Measurements from ENCODE around the gene IGFBP2.

Gene IGFBP2

DNA sequence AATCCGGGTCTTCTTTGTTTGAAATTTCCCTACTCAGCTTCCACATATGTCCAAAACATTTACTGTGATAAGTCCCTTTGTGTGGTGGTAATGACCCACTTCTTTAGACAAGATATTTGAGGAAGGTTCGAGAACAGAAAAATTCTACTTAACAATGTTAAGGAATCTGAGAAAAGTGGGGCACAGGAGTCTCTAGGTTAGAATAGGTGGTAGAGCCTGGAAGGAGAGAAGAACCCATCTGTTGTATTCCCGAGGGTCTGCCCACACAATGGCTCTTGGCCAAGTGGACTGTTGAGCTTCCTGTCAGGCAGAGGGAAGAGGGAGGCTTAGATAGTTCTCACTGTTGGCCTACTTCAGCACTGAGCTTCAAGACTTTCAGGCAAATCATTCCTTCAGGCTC is 4.3 kb downstream of the IGFBP2 start:
- TF ChIP-seq GATA1 (IDR thresholded peaks at IDR 0.05; ENCODE audit: low read depth, low read length) (no peak), POLR2A (IDR thresholded peaks at IDR 0.05; ENCODE audit: low read length) (no peak)
- no peak for DNase-seq

DNA sequence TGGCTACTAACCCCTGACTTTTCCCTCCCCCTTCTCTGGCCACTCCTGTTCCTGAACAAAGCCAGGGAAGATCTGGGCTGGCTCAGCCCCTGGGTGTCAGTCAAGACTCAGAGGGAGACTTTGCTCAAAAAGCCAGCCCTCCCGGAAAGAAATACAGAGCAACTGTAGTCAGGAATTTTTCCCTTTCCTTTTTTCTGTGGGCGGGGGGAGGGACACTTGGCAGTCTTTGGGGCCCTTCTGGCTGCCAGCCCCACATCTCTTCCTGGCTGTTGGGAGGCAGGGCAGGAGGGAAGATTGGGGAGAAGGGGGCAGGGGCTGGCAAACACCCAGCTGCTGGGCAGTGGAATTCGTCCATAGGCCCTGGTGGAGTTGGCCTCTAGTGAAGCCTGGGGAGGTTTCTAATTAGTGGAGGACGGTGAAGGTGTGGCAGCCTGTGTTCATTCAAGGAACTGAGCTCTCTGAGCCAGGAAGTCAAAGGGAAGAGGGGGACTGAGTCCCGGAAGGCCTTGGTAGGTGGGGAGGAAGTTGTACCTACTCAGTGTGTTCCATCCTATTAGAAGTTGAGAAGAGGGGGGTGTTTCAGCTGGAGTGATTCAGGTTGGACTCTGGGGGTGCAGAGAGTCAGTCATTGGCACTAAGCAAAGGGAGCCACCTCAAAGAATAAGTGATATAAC is 10.9 kb downstream of the IGFBP2 start:
- no peak for DNase-seq
- no peak for TF ChIP-seq POLR2A (IDR thresholded peaks at IDR 0.05; ENCODE audit: low read length)
- no peak for TF ChIP-seq GATA1 (IDR thresholded peaks at IDR 0.05; ENCODE audit: low read depth, low read length)

DNA sequence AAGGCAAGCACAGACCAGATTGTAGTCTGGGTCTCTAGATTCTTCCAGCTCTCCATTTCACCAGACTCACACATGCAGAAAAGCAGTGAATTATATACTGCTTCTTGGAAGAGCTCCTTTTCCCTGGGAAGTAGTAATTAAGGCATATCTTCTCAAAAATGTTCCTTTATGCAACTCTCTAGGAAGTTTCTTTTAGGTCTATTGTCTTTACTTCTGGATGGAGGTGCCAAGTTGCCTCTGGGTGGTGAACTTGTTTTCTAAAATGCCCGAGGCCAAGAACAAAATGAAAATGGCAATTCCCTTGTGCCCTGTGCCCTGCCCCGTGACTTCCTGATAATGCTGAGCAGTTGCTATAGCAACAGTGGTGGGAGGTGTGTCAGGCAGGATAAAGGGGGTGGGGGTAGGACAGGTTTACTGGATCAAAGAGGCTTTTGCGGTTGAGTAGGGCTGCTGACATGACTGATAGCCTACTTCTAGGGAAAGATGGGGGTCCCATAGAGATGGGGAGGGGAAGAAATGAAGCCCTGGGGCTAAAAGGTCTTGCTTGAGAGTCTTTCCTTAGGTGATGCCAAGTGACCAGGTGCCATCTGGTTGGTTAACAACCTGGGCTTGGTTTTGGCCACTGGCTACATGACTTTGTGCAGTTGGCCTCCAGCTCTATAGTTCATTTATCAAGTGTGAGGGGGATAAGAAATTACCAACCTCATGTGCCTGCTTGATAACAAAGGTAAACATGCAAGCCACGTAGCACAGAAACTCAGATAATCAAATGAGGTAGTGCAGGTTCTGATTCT is 11.8 kb downstream of the IGFBP2 start:
- no peak for DNase-seq
- TF ChIP-seq GATA1 (IDR thresholded peaks at IDR 0.05; ENCODE audit: low read depth, low read length) (no peak), POLR2A (IDR thresholded peaks at IDR 0.05; ENCODE audit: low read length) (no peak)

DNA sequence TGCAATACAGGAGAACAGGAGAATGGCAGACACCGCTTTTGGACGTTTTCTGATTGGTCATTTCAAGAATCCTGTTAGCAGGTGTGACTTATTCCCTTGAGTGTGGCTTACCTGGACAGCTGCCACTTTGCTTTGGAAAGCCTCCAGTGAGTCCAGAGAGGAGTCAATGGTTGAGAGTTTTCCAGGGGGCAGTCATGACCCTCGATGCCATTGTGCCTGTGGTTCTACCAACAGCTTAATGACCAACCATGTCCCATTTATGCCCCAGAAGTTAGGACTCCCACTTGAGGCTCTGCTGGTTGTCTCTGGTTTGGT is 12.4 kb downstream of the IGFBP2 start:
- TF ChIP-seq GATA1 (IDR thresholded peaks at IDR 0.05; ENCODE audit: low read depth, low read length) (no peak), POLR2A (IDR thresholded peaks at IDR 0.05; ENCODE audit: low read length) (no peak)
- DNase-seq: no peak

DNA sequence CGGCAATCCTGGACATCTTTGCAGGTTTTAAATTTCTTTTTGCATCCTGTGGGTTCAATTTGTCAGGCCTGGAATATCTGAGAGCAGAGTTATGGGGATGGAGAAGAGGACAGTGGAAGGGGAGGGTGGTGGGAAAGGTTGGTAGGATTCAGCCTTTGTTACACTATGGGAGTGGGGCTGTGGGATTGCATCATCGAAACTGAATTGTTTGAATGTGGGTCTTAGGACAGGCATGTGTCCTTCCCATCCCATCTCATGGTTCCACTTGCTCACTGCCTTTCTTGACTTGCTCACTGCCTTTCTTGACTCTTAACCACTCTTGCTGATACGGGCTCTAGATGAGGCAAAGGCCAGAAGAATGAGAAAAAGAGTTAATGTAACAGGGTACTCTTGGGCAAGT is 12.9 kb downstream of the IGFBP2 start:
- TF ChIP-seq GATA1 (IDR thresholded peaks at IDR 0.05; ENCODE audit: low read depth, low read length) (no peak), POLR2A (IDR thresholded peaks at IDR 0.05; ENCODE audit: low read length) (no peak)
- DNase-seq: no peak

DNA sequence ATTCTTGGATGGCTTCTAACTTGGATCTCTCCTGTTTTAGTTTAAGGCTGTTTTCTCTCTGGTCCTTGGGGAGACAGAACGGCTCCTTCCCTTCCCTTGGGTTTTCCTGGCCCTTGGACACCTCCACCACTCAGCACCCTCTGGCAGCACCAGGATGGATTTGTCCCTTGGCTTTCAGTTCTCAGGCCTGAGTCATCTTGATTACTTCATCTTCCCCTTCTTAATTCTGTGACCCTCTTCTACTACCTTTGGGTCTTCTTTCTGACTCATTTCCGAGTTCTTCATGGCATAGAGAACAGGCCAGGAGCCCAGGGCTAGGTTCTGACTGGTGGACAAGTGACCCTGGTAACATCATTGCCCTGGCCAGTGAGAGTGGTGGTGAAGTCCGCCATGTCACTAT is 14.9 kb downstream of the IGFBP2 start:
- no peak for DNase-seq
- TF ChIP-seq GATA1 (IDR thresholded peaks at IDR 0.05; ENCODE audit: low read depth, low read length) (no peak), POLR2A (IDR thresholded peaks at IDR 0.05; ENCODE audit: low read length) (no peak)

DNA sequence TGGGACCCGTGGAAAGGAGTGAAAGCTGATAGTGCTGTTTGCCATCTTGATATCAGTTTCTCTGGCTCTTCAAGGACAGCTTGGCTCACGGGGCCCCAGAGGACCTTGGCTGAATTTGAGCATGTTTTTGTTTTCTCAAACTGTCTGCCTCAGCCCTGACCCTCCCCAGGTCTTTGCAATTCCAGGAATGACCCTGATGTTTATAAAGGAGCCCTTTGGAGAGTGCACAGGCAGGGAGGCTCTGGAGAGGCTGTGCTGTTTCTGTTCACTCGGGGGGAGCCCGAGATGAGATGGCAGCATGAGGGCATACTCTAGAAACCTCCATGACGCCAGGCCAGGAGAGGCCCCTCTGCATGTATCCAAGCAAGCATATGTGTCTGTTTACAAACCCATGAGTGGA is 16.4 kb downstream of the IGFBP2 start:
- no peak for DNase-seq
- TF ChIP-seq POLR2A (IDR thresholded peaks at IDR 0.05; ENCODE audit: low read length) (no peak), GATA1 (IDR thresholded peaks at IDR 0.05; ENCODE audit: low read depth, low read length) (no peak)

DNA sequence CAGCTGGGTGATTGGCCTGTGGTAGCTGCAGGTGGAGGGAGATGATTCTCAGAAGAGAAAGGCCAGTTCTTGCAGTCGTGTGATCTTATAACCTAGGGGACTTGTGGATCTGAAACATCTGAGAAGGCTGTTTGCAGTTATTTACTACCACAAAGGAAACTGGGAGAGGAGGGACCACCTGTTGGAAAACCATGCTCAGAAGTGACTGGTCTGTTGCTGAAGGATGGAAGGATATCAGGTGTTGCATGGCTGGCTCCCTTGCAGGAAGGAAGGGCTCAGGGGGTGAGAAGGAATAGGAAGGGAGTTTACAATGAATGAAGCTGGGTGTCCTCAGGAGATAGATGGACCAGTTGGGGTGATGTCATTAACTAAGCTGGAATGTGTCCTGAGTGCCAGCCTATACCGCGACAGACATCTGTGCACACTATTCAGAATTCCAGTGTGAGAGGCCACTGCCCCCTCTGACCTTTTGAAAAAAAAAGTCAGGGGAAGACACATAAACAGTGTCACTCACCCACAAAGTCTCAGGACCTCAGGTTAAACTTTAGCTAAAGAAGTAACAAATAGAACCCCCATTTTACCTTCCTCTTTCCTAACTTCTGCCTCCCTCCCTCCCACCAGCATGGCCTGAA is 17.5 kb downstream of the IGFBP2 start:
- TF ChIP-seq GATA1 (IDR thresholded peaks at IDR 0.05; ENCODE audit: low read depth, low read length) (no peak), POLR2A (IDR thresholded peaks at IDR 0.05; ENCODE audit: low read length) (no peak)
- no peak for DNase-seq

DNA sequence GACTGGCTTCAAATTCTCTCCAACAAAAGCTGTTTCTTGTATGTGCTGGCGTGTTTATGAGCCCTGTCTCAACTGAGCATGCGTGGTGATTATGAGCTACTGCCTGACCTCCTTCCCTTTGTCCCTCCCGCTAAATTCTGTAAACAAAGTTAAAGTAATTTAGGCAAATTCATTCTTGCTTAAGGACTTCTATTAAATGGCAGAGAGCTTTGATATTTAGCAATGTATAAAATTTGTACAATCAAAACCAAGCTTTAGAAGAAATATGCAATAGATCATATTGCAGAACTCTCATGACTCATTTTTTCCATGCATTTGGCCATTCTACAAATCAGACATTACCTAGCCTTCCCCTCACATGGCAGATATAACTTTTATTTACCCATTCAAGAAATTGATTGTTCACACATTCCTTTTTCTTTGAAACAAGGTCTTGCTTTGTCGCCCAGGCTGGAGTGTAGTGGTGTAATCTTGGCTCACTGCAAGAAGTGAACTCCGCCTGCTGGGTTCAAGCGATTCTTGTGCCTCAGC is 18.2 kb downstream of the IGFBP2 start:
- DNase-seq: no peak
- TF ChIP-seq POLR2A (IDR thresholded peaks at IDR 0.05; ENCODE audit: low read length) (no peak), GATA1 (IDR thresholded peaks at IDR 0.05; ENCODE audit: low read depth, low read length) (no peak)

DNA sequence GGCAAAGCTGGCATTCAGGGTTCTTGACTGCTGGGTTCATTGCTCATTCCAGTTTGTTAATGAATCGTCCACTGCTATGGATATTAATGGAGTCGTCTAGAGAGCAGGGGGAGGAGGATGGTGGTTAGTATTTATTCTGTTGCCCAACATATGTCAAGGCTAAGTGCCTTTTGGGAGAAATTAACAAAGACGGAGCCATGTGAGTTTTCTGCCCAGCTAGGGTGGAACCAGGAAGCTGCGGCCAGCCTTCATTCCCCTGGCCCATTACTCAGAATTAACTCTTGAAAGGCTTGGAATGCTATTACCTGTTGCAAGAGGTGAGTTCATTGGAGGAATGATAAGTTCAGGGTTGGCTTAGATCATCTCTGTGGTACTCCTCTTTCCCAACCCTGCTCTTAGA is 19.3 kb downstream of the IGFBP2 start:
- no peak for TF ChIP-seq POLR2A (IDR thresholded peaks at IDR 0.05; ENCODE audit: low read length)
- TF ChIP-seq GATA1 (IDR thresholded peaks at IDR 0.05; ENCODE audit: low read depth, low read length): no peak
- no peak for DNase-seq

DNA sequence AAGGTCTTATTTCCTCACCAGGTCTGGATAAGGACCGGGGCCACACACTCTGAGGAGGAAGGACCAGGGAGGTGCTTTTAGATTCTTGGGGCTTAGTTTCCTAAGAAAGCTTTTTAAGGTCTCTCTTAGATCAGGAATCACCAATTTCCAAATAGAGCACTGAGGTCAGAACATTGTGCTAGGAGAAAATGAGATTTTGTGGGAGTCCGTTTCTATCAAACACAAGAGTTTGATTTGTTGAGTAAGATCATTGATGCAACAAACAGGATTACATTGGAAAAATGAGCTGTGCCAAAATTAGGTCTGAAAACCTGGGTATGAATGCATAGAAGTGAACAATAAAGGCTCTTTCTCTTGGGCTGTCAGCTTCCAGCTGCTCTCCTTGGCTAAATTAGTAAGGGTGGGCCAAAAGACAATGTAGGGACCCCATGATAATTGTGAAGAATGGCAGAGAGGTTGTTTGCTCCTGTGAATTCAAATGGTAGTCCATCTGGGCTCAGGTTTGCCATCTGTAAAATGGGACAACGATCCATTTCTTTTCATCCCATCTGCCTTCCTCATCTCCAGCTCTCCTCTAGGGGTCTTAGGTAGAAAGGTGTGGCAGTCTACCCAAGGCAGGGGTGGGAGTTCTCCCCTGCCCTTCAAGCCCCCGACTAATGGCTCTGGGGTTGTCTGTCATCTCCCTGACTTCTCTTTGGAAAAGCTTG is 20.0 kb downstream of the IGFBP2 start:
- no peak for TF ChIP-seq GATA1 (IDR thresholded peaks at IDR 0.05; ENCODE audit: low read depth, low read length)
- no peak for TF ChIP-seq POLR2A (IDR thresholded peaks at IDR 0.05; ENCODE audit: low read length)
- no peak for DNase-seq

DNA sequence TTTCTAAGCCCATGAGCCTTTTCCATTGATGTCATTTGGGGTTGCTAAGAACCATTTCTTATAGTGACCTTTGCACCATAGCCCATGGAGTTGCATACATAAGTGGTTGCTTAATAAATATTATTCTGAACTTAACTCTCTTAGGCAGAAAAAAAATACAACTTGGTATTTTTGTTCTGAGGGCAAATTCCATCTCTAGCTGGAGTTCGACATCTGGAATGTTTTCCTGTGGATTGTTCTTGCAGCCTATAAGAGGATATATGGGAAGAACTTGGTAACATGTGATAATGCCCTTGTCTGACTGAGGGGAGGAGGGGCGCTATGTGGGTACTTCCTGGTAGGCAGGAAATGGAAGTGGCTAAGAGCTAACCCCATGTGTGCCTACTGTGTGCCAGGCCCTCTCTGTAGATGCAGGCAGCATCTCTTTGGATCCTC is 20.7 kb downstream of the IGFBP2 start:
- DNase-seq: no peak
- TF ChIP-seq POLR2A (IDR thresholded peaks at IDR 0.05; ENCODE audit: low read length): no peak
- TF ChIP-seq GATA1 (IDR thresholded peaks at IDR 0.05; ENCODE audit: low read depth, low read length): no peak

DNA sequence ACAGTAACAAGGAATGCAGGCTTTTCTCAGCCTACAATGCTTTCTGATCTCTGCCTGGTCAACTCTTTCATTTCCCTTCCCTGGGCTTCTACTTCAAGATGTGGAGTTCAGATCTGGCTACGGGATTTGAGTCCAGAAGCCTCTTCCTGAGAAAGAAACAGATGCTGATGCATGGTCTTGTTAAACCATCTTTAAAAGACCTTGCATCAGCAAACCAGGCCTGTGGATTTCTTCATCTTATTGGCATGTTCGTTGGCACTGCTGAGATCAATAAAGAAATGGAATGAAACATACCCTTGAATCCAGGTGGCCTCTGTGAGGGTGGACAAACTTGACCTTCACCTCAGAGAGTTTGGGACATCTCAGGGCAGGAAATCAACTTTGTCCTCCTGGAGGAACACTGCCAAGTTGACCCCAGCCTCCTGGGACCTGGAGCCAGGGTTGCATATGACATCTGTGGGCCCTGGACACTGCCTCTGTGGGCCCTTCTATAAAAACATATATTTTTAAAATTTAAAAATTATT is 21.4 kb downstream of the IGFBP2 start:
- no peak for DNase-seq
- no peak for TF ChIP-seq POLR2A (IDR thresholded peaks at IDR 0.05; ENCODE audit: low read length)
